Neural crest cell (in vitro differentiated cells): ENCODE data around the gene PRRX2. TPM values are rescaled to one million over a fixed set of nuclear protein-coding genes. Genes with fewer than 3 reads are reported as not detected.
A peak's percentile ranks its signal among the peaks of the same experiment; 100 is the strongest.

Experiments used
- DNase-seq: peaks from one replicate; pipeline ENCODE4 v3.0.0; 2021; ENCODE audit warnings: low read depth, mixed read lengths, low spot score
- H3K27ac Mint-ChIP-seq: one replicate; pipeline ENCODE4 v1.8.0; 2021; ENCODE audit warnings: mild to moderate bottlenecking, mixed read lengths; ENCODE audit not compliant: unreplicated experiment
- H3K27me3 Mint-ChIP-seq: 2 replicates; pipeline ENCODE4 v1.8.0; 2021; ENCODE audit warnings: low read depth, mild to moderate bottlenecking, mixed read lengths
- H3K36me3 Mint-ChIP-seq: 2 replicates; pipeline ENCODE4 v1.8.0; 2021; ENCODE audit warnings: low read depth, mild to moderate bottlenecking, mixed read lengths
- H3K4me1 Mint-ChIP-seq: 2 replicates; pipeline ENCODE4 v1.8.0; 2021; ENCODE audit warnings: mixed read lengths
- H3K4me3 Mint-ChIP-seq: one replicate; pipeline ENCODE4 v1.8.0; 2021; ENCODE audit warnings: mild to moderate bottlenecking, mixed read lengths
- H3K9me3 Mint-ChIP-seq: 2 replicates; pipeline ENCODE4 v1.8.0; 2021; ENCODE audit warnings: mixed read lengths
- CTCF ChIP-seq: fragments of 200-600 bp; sonication (generic); conservative IDR thresholded peaks from 2 replicates; pipeline ENCODE4 v1.5.0; 2021; ENCODE audit warnings: antibody characterized with exemption, mild to moderate bottlenecking
- total RNA-seq: library from RNA; stranded (reverse); gene quantifications from 2 replicates; pipeline ENCODE4 v1.2.1, GENCODE V29; 2021

Gene PRRX2
- total RNA-seq, 1 donor from 2014 or later, result 0.65 TPM

- Mint-ChIP-seq H3K27me3 (no peaks in the 10 kb centered on the region), H3K4me1 (peaks cover 25% of the 10 kb centered on the region), H3K27ac (peak overlapping the region; percentile 43), H3K36me3 (no peaks in the 10 kb centered on the region), H3K4me3 (no peak overlapping the region), H3K9me3 (no peaks in the 10 kb centered on the region)
- no peak for TF ChIP-seq CTCF
- DNase-seq, result no peak
Observed at GRCh38 chr9:129650680-129651235, 14.7 kb upstream of the PRRX2 start.

GRCh38 chr9:129653823-129654553 lies 11.5 kb upstream of the PRRX2 start:
- Mint-ChIP-seq H3K4me1 (peaks cover 11% of the 10 kb centered on the region), H3K27ac (peak overlapping the region; percentile 50), H3K36me3 (no peaks in the 10 kb centered on the region), H3K9me3 (no peaks in the 10 kb centered on the region), H3K27me3 (no peaks in the 10 kb centered on the region), H3K4me3 (no peak overlapping the region)
- DNase-seq, result no peak
- no peak for TF ChIP-seq CTCF

GRCh38 chr9:129654554-129655040 lies 10.8 kb upstream of the PRRX2 start:
- Mint-ChIP-seq H3K9me3 (no peaks in the 10 kb centered on the region), H3K36me3 (no peaks in the 10 kb centered on the region), H3K27me3 (no peaks in the 10 kb centered on the region), H3K4me3 (no peak overlapping the region), H3K4me1 (peaks cover 11% of the 10 kb centered on the region), H3K27ac (peak overlapping the region; percentile 50)
- TF ChIP-seq CTCF, result no peak
- no peak for DNase-seq

GRCh38 chr9:129655154-129655553 lies 10.3 kb upstream of the PRRX2 start:
- peaks cover 11% of the 10 kb centered on the region for H3K4me1 Mint-ChIP-seq
- H3K27ac Mint-ChIP-seq, result peak overlapping the region; percentile 50
- no peaks in the 10 kb centered on the region for H3K36me3 Mint-ChIP-seq
- no peak for TF ChIP-seq CTCF
- H3K4me3 Mint-ChIP-seq, result no peak overlapping the region
- H3K9me3 Mint-ChIP-seq, result no peaks in the 10 kb centered on the region
- DNase-seq, result no peak
- H3K27me3 Mint-ChIP-seq, result no peaks in the 10 kb centered on the region

GRCh38 chr9:129655696-129656095 lies 9.8 kb upstream of the PRRX2 start:
- H3K4me3 Mint-ChIP-seq, result no peak overlapping the region
- H3K36me3 Mint-ChIP-seq, result no peaks in the 10 kb centered on the region
- no peaks in the 10 kb centered on the region for H3K9me3 Mint-ChIP-seq
- H3K4me1 Mint-ChIP-seq, result peaks cover 11% of the 10 kb centered on the region
- no peak for DNase-seq
- peaks cover under 1% of the 10 kb centered on the region for H3K27me3 Mint-ChIP-seq
- TF ChIP-seq CTCF, result no peak
- H3K27ac Mint-ChIP-seq, result no peak overlapping the region
